IPS DF 6.9 (cell line): ENCODE measurements around the gene ASB3.
"Not testable (repeated sequence)": the region's sequence is repeated elsewhere in the genome, so short reads cannot be mapped to it uniquely, and the experiment has no call there.

Experiments
- DNase-seq: peaks from one replicate; pipeline ENCODE4 v3.0.0-alpha.2; 2013; ENCODE audit warnings: low read depth, low spot score
- H3K27ac ChIP-seq: one replicate; pipeline ENCODE4 v1.5.1; 2013; ENCODE audit warnings: low read length, control low read depth
- H3K27me3 ChIP-seq: 2 replicates; pipeline ENCODE4 v1.6.1; 2013; ENCODE audit warnings: mild to moderate bottlenecking, low read length; ENCODE audit not compliant: control insufficient read depth, insufficient read depth
- H3K36me3 ChIP-seq: 2 replicates; pipeline ENCODE4 v1.6.1; 2013; ENCODE audit warnings: low read length; ENCODE audit not compliant: control insufficient read depth, insufficient read depth
- H3K4me1 ChIP-seq: 2 replicates; pipeline ENCODE4 v1.6.1; 2013; ENCODE audit warnings: low read length; ENCODE audit not compliant: control insufficient read depth, insufficient read depth
- H3K4me3 ChIP-seq: 2 replicates; pipeline ENCODE4 v1.5.1; 2013; ENCODE audit warnings: mild to moderate bottlenecking, low read length
- H3K9me3 ChIP-seq: 2 replicates; pipeline ENCODE4 v1.6.1; 2013; ENCODE audit warnings: low read length, inconsistent platforms; ENCODE audit not compliant: control insufficient read depth, insufficient read depth
- WGBS: extraction: QIAGEN DNeasy Blood & Tissue Kit; methylation state at CpG from one replicate; pipeline ENCODE4 v1.1.7; 2013; ENCODE audit warnings: mixed read lengths, missing lambda C conversion rate; ENCODE audit not compliant: insufficient read length, insufficient coverage; 5-methylcytosine and 5-hydroxymethylcytosine counted together

ASB3 gene

DNA sequence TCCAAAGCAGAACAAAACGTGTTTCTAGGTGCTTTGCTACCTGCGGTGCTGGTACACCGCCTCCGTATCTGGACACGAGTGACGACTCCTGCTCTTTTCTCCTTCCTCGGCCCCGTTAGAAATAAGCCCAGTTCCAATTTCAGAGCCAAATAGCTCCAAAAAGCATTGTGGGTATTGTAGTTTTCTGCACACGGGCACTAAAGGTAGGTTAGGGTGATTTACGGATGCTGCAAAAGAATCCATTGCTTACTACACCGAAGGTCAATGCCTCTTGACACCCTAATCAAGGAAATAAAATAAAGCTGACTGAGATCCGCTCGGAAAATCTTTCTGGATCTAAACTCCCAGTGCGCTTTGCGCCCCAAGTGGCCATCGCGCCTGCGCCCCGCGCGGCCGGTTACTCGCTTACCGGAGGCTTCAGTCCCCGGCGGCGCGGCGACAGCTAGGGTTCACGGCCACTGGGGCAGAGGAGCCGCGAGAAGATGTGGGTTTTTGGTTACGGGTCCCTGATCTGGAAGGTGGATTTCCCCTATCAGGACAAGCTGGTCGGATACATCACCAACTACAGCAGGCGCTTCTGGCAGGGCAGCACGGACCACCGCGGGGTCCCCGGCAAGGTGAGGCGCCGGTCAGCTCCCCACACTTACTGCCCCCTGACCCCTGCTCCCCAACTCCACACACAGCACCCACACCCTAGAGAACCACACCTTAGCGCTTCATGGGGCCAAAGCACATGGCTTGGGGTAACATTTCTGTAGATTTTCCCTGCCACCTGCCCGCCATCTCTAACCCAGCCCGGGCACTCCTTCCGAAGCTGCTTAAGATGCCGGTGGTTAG lies 19.1 kb downstream of the ASB3 start, which contains the start of gene CHAC2:
Gene CHAC2, plus strand, starts transcription at position 400 of the 837 bp plus-strand sequence. Its CDS starts 83 bp downstream, at position 483.
- no CpG with 5 or more reads among the region's 46 CpGs for WGBS
- Histone ChIP-seq H3K36me3 (0 out of 2 replicates have a peak, but pooled peaks cover 5% of the 10 kb centered on the region), H3K27me3 (no peaks in the 10 kb centered on the region), H3K9me3 (no peaks in the 10 kb centered on the region), H3K4me1 (no peaks in the 10 kb centered on the region; the same call in 1 of the 2 replicates), H3K4me3 (peak within 1 kb of the TSS; percentile 68), H3K27ac (no peak within 1 kb of the TSS)
- peak; percentile 41 for DNase-seq

- no CpG with 5 or more reads among the region's 1 CpG for WGBS
Measured at GRCh38 chr2:53765767-53766166, 21.0 kb downstream of the ASB3 start.

GRCh38 chr2:53757206-53757605 lies 29.5 kb downstream of the ASB3 start:
- not testable (repeated sequence) for DNase-seq
- no CpG with 5 or more reads among the region's 14 CpGs for WGBS

More at GRCh38 chr2:53765767-53766166, 21.0 kb downstream of the ASB3 start:
- H3K36me3 ChIP-seq = 0 out of 2 replicates have a peak, but pooled peaks cover 5% of the 10 kb centered on the region
- no peak overlapping the region for H3K4me3 ChIP-seq
- H3K27ac ChIP-seq = no peak overlapping the region
- H3K4me1 ChIP-seq = no peaks in the 10 kb centered on the region; the same call in 1 of the 2 replicates
- no peaks in the 10 kb centered on the region for H3K9me3 ChIP-seq
- H3K27me3 ChIP-seq = no peaks in the 10 kb centered on the region
- DNase-seq = no peak

GRCh38 chr2:53756644-53757043 lies 30.1 kb downstream of the ASB3 start:
- WGBS = no CpG with 5 or more reads among the region's 15 CpGs
- H3K4me3 ChIP-seq = no peak overlapping the region
- peaks cover 3% of the 10 kb centered on the region; the same call in 1 of the 2 replicates for H3K36me3 ChIP-seq
- H3K27ac ChIP-seq = no peak overlapping the region
- no peaks in the 10 kb centered on the region for H3K27me3 ChIP-seq
- no peak for DNase-seq
- H3K9me3 ChIP-seq = no peaks in the 10 kb centered on the region
- no peaks in the 10 kb centered on the region for H3K4me1 ChIP-seq

More at GRCh38 chr2:53757206-53757605, 29.5 kb downstream of the ASB3 start:
- not testable (repeated sequence) for H3K9me3 ChIP-seq, H3K27ac ChIP-seq, H3K4me3 ChIP-seq, H3K27me3 ChIP-seq, H3K36me3 ChIP-seq, H3K4me1 ChIP-seq

- DNase-seq = no peak
- Histone ChIP-seq H3K27me3 (no peaks in the 10 kb centered on the region), H3K4me3 (no peak overlapping the region), H3K27ac (no peak overlapping the region), H3K9me3 (no peaks in the 10 kb centered on the region), H3K4me1 (no peaks in the 10 kb centered on the region), H3K36me3 (peaks cover 3% of the 10 kb centered on the region; the same call in 1 of the 2 replicates)
- WGBS = no CpG with 5 or more reads among the region's 2 CpGs
Measured at GRCh38 chr2:53755121-53755520, 31.6 kb downstream of the ASB3 start.

GRCh38 chr2:53753041-53753440 lies 33.7 kb downstream of the ASB3 start:
- DNase-seq = no peak
- Histone ChIP-seq H3K4me1 (no peaks in the 10 kb centered on the region), H3K9me3 (no peaks in the 10 kb centered on the region), H3K36me3 (peaks cover 3% of the 10 kb centered on the region; the same call in 1 of the 2 replicates), H3K27ac (no peak overlapping the region), H3K27me3 (no peaks in the 10 kb centered on the region), H3K4me3 (no peak overlapping the region)

DNA sequence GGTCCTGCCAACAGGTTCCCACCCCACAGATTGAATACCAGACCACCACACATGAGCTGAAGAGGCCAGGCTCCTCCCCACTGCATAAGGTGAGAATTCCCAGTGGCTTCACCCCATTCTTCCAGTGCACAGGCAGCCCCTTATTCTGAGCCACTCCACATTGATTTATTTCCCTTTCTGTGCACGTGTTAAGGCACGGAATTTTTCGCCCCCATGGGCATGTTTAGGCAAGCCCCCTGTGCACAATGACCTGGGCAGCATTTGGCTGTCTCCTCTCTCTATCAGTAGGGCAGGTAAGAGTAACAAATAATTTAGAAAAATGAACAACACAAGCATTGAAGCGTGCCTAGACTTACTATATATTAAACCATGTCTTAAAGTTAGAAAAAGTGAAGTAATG lies 34.4 kb downstream of the ASB3 start:
- no peaks in the 10 kb centered on the region for H3K4me1 ChIP-seq
- no CpG with 5 or more reads among the region's 4 CpGs for WGBS
- H3K9me3 ChIP-seq = no peaks in the 10 kb centered on the region
- H3K27ac ChIP-seq = no peak overlapping the region
- DNase-seq = no peak
- peaks cover 3% of the 10 kb centered on the region; the same call in 1 of the 2 replicates for H3K36me3 ChIP-seq
- H3K27me3 ChIP-seq = no peaks in the 10 kb centered on the region
- no peak overlapping the region for H3K4me3 ChIP-seq

DNA sequence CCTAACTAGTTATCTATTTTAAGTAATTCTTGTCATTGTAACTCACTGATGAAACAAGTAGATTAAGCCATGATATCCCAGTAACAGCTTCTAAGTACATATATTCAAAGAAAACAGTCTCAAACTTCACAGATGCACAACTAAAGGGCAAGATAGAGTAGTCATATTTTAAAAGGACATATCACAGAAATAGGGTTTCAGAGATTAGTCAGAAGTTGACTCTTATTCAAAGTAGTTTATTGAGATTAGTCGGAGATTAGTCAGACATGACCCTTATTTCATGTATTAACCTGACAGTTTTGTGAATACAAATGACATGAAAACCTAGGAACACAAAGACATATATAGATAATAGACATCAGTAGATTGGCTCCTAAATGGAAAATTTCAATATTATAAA lies 35.0 kb downstream of the ASB3 start:
- no peak overlapping the region for H3K27ac ChIP-seq
- H3K36me3 ChIP-seq = peaks cover 1% of the 10 kb centered on the region; the same call in 1 of the 2 replicates
- DNase-seq = no peak
- no peaks in the 10 kb centered on the region for H3K4me1 ChIP-seq
- no peaks in the 10 kb centered on the region for H3K27me3 ChIP-seq
- no peaks in the 10 kb centered on the region for H3K9me3 ChIP-seq
- no peak overlapping the region for H3K4me3 ChIP-seq
- no CpG with 5 or more reads among the region's 1 CpG for WGBS

DNA sequence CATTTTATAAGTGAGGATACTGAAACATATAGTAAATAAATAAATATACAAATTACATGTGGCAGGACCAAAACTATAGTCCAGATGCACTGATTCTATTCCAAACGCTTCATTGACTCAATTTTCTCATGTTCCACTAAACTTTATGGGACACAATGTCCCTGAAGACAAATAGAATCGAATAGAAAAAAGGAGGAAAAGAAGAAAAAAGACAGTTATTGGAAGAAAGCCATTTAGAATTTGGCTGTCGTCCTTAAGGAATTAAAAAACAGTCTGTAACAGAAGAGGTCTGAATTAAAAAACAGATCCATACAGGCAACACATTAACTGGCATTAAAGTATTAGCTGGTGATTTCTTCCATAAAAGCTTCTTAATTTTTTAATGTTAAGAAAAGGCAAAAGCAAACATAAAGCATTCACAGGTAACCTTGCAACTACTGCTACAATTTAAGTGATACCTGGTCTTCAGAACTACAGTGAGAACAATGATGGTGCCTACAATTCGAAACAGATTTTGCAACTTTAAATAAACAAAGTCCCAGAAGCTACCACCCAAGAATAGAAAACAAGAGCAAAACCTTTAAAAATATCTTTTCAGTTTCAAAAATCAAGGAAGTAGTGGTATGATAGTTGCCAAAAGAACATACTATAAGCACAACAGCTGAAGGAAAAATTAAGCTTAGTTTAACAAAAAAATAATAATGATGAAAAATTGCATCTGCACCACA lies 36.5 kb downstream of the ASB3 start:
- WGBS = no CpG with 5 or more reads among the region's 4 CpGs
- DNase-seq = no peak
- Histone ChIP-seq H3K27ac (no peak overlapping the region), H3K9me3 (no peaks in the 10 kb centered on the region), H3K36me3 (no peaks in the 10 kb centered on the region), H3K27me3 (no peaks in the 10 kb centered on the region), H3K4me3 (no peak overlapping the region), H3K4me1 (no peaks in the 10 kb centered on the region)

GRCh38 chr2:53744395-53745065 lies 42.2 kb downstream of the ASB3 start:
- DNase-seq = no peak
- no peak overlapping the region for H3K4me3 ChIP-seq
- no peaks in the 10 kb centered on the region for H3K4me1 ChIP-seq
- H3K9me3 ChIP-seq = no peaks in the 10 kb centered on the region
- H3K36me3 ChIP-seq = no peaks in the 10 kb centered on the region
- H3K27ac ChIP-seq = no peak overlapping the region
- WGBS = no CpG with 5 or more reads among the region's 2 CpGs
- H3K27me3 ChIP-seq = no peaks in the 10 kb centered on the region
